Activated CD4-positive, alpha-beta memory T cell treated with anti-CD3 and anti-CD28 coated beads for 36 hours (primary cell): ENCODE measurements around the gene GPR68. TPM values are rescaled to one million over a fixed set of nuclear protein-coding genes. Genes with fewer than 3 reads are reported as not detected.
"Not testable (repeated sequence)": the region's sequence is repeated elsewhere in the genome, so short reads cannot be mapped to it uniquely, and the experiment has no call there.

ENCODE experiments used
- CTCF ChIA-PET: fragments of 350-600 bp; sonication (Branson Sonifier 250); formaldehyde crosslinking; loops from one replicate; lab custom pipeline; 2021; ENCODE audit warnings: antibody characterized with exemption, inconsistent platforms; lab: Charles Lee
- POLR2A ChIA-PET: fragments of 350-600 bp; sonication (Branson Sonifier 250); formaldehyde crosslinking; loops from one replicate; lab custom pipeline; 2021; ENCODE audit warnings: antibody characterized with exemption; lab: Charles Lee
- DNase-seq: peaks from one replicate; pipeline ENCODE4 v3.0.0-alpha.2; 2020
- H3K27ac Mint-ChIP-seq: one replicate; pipeline ENCODE4 v1.8.0; 2021; ENCODE audit warnings: mixed read lengths
- H3K27me3 Mint-ChIP-seq: one replicate; pipeline ENCODE4 v1.8.0; 2021; ENCODE audit warnings: mixed read lengths
- H3K36me3 Mint-ChIP-seq: one replicate; pipeline ENCODE4 v1.8.0; 2021; ENCODE audit warnings: mixed read lengths
- H3K4me1 Mint-ChIP-seq: one replicate; pipeline ENCODE4 v1.8.0; 2021; ENCODE audit warnings: low read depth, mixed read lengths
- H3K4me3 Mint-ChIP-seq: one replicate; pipeline ENCODE4 v1.8.0; 2021; ENCODE audit warnings: mild to moderate bottlenecking, mixed read lengths
- H3K9me3 Mint-ChIP-seq: one replicate; pipeline ENCODE4 v1.8.0; 2021; ENCODE audit warnings: mixed read lengths
- intact Hi-C: fragments of 100-400 bp; cut with micrococcal nuclease; formaldehyde crosslinking; loops from one replicate; pipeline ENCODE4 v1.15.1; 2023
- total RNA-seq, 2 experiments: library from RNA; stranded (reverse); gene quantifications; one replicate each; pipeline ENCODE4 v1.2.3, GENCODE V29; 2021

GPR68 gene
- total RNA-seq, 2 experiments from 2014 or later: 6.5 to 6.9 TPM

- H3K36me3 Mint-ChIP-seq: peaks cover 33% of the 10 kb centered on the region
- ChIA-PET POLR2A (no interaction called here), CTCF (no interaction called here)
- intact Hi-C loops: no loop called here
- H3K27ac Mint-ChIP-seq: no peak overlapping the region
- no peak overlapping the region for H3K4me3 Mint-ChIP-seq
- no peaks in the 10 kb centered on the region for H3K9me3 Mint-ChIP-seq
- no peaks in the 10 kb centered on the region for H3K27me3 Mint-ChIP-seq
- no peak for DNase-seq
- H3K4me1 Mint-ChIP-seq: peaks cover 16% of the 10 kb centered on the region
Measured at GRCh38 chr14:91216731-91217226, 27.7 kb downstream of the GPR68 start.

GRCh38 chr14:91215381-91215780 lies 29.1 kb downstream of the GPR68 start:
- no peak for DNase-seq
- intact Hi-C loops: no loop called here
- no peak overlapping the region for H3K27ac Mint-ChIP-seq
- H3K27me3 Mint-ChIP-seq: no peaks in the 10 kb centered on the region
- ChIA-PET POLR2A (interaction anchor here (2.2 kb wide), 1 partner anchor 13 kb away, joined by 5 read pairs; no protein-coding TSS in a partner anchor), CTCF (interaction anchor here (0.9 kb wide), 2 partner anchors 29 to 71 kb away, joined by 3 to 4 read pairs; no protein-coding TSS in a partner anchor)
- H3K4me1 Mint-ChIP-seq: peaks cover 7% of the 10 kb centered on the region
- H3K9me3 Mint-ChIP-seq: no peaks in the 10 kb centered on the region
- peaks cover 30% of the 10 kb centered on the region for H3K36me3 Mint-ChIP-seq
- no peak overlapping the region for H3K4me3 Mint-ChIP-seq

GRCh38 chr14:91214306-91214705 lies 30.2 kb downstream of the GPR68 start:
- POLR2A ChIA-PET: interaction anchor here (2.2 kb wide), 1 partner anchor 14 kb away, joined by 5 read pairs; no protein-coding TSS in a partner anchor
- Mint-ChIP-seq H3K27ac (no peak overlapping the region), H3K4me1 (no peaks in the 10 kb centered on the region), H3K36me3 (peaks cover 32% of the 10 kb centered on the region), H3K4me3 (no peak overlapping the region), H3K9me3 (no peaks in the 10 kb centered on the region), H3K27me3 (no peaks in the 10 kb centered on the region)
- CTCF ChIA-PET: no interaction called here
- intact Hi-C loops: no loop called here
- no peak for DNase-seq

GRCh38 chr14:91211017-91211416 lies 33.5 kb downstream of the GPR68 start:
- Mint-ChIP-seq H3K4me1 (peaks cover 12% of the 10 kb centered on the region), H3K27me3 (no peaks in the 10 kb centered on the region), H3K9me3 (no peaks in the 10 kb centered on the region), H3K4me3 (no peak overlapping the region), H3K36me3 (peaks cover 41% of the 10 kb centered on the region), H3K27ac (no peak overlapping the region)
- intact Hi-C loops: no loop called here
- ChIA-PET POLR2A (no interaction called here), CTCF (interaction anchor here (1.3 kb wide), 1 partner anchor 34 kb away, joined by 3 read pairs; no protein-coding TSS in a partner anchor)
- DNase-seq: no peak

GRCh38 chr14:91207008-91207407 lies 37.5 kb downstream of the GPR68 start:
- Mint-ChIP-seq H3K27me3 (no peaks in the 10 kb centered on the region), H3K4me3 (no peak overlapping the region), H3K27ac (peak overlapping the region; percentile 10), H3K9me3 (no peaks in the 10 kb centered on the region), H3K36me3 (peaks cover 56% of the 10 kb centered on the region), H3K4me1 (peaks cover 28% of the 10 kb centered on the region)
- intact Hi-C loops: no loop called here
- ChIA-PET POLR2A (no interaction called here), CTCF (interaction anchor here (1.3 kb wide), 1 partner anchor 30 kb away, joined by 6 read pairs; no protein-coding TSS in a partner anchor)
- DNase-seq: no peak

- CTCF ChIA-PET: interaction anchor here (0.6 to 0.7 kb wide), 2 partner anchors 32 to 303 kb away, joined by 3 read pairs; no protein-coding TSS in a partner anchor
- Mint-ChIP-seq H3K36me3 (peaks cover 60% of the 10 kb centered on the region), H3K27ac (peak overlapping the region; percentile 56), H3K4me1 (peaks cover 33% of the 10 kb centered on the region), H3K27me3 (no peaks in the 10 kb centered on the region), H3K4me3 (no peak overlapping the region), H3K9me3 (peaks cover 7% of the 10 kb centered on the region)
- POLR2A ChIA-PET: no interaction called here
- DNase-seq: no peak
- intact Hi-C loops: no loop called here
Measured at GRCh38 chr14:91205459-91205858, 39.0 kb downstream of the GPR68 start.

GRCh38 chr14:91204657-91205056 lies 39.8 kb downstream of the GPR68 start:
- DNase-seq: no peak
- H3K4me3 Mint-ChIP-seq: no peak overlapping the region
- ChIA-PET CTCF (interaction anchor here (0.7 kb wide), 1 partner anchor 31 kb away, joined by 3 read pairs; no protein-coding TSS in a partner anchor), POLR2A (interaction anchor here (1.0 kb wide), 1 partner anchor 24 kb away, joined by 3 read pairs; no protein-coding TSS in a partner anchor)
- peak overlapping the region; percentile 56 for H3K27ac Mint-ChIP-seq
- H3K36me3 Mint-ChIP-seq: peaks cover 63% of the 10 kb centered on the region
- no peaks in the 10 kb centered on the region for H3K27me3 Mint-ChIP-seq
- peaks cover 11% of the 10 kb centered on the region for H3K9me3 Mint-ChIP-seq
- intact Hi-C loops: no loop called here
- H3K4me1 Mint-ChIP-seq: peaks cover 33% of the 10 kb centered on the region

- Mint-ChIP-seq H3K4me1 (peaks cover 33% of the 10 kb centered on the region), H3K36me3 (peaks cover 69% of the 10 kb centered on the region), H3K9me3 (peaks cover 11% of the 10 kb centered on the region), H3K4me3 (no peak overlapping the region), H3K27me3 (no peaks in the 10 kb centered on the region), H3K27ac (peak overlapping the region; percentile 39)
- DNase-seq: peak; percentile 31
- CTCF ChIA-PET: interaction anchor here (1.5 to 3.1 kb wide), 2 partner anchors 25 to 83 kb away, joined by 5 to 15 read pairs; no protein-coding TSS in a partner anchor
- POLR2A ChIA-PET: no interaction called here
- intact Hi-C loops: no loop called here
Measured at GRCh38 chr14:91202234-91202974, 42.1 kb downstream of the GPR68 start.

- intact Hi-C loops: not testable (repeated sequence)
Measured at GRCh38 chr14:91200802-91201201, 43.7 kb downstream of the GPR68 start.

GRCh38 chr14:91197631-91198030 lies 46.9 kb downstream of the GPR68 start:
- Mint-ChIP-seq H3K27me3 (no peaks in the 10 kb centered on the region), H3K27ac (no peak overlapping the region), H3K36me3 (peaks cover 56% of the 10 kb centered on the region), H3K9me3 (peaks cover 11% of the 10 kb centered on the region), H3K4me3 (no peak overlapping the region), H3K4me1 (peaks cover 24% of the 10 kb centered on the region)
- ChIA-PET POLR2A (no interaction called here), CTCF (interaction anchor here (0.7 kb wide), 1 partner anchor 309 kb away, joined by 3 read pairs; no protein-coding TSS in a partner anchor)
- intact Hi-C loops: no loop called here
- DNase-seq: no peak

More at GRCh38 chr14:91200802-91201201, 43.7 kb downstream of the GPR68 start:
- POLR2A ChIA-PET, H3K27me3 Mint-ChIP-seq, DNase-seq, H3K4me3 Mint-ChIP-seq, H3K27ac Mint-ChIP-seq: not testable (repeated sequence)
- CTCF ChIA-PET: interaction anchor here (3.1 kb wide), 1 partner anchor 23 kb away, joined by 15 read pairs; no protein-coding TSS in a partner anchor
- Mint-ChIP-seq H3K36me3 (peaks cover 69% of the 10 kb centered on the region), H3K4me1 (peaks cover 21% of the 10 kb centered on the region), H3K9me3 (peaks cover 11% of the 10 kb centered on the region)

- no peak overlapping the region for H3K27ac Mint-ChIP-seq
- peaks cover 8% of the 10 kb centered on the region for H3K9me3 Mint-ChIP-seq
- POLR2A ChIA-PET: interaction anchor here (1.0 kb wide), 1 partner anchor 48 kb away, joined by 3 read pairs; no protein-coding TSS in a partner anchor
- no peak overlapping the region for H3K4me3 Mint-ChIP-seq
- H3K36me3 Mint-ChIP-seq: peaks cover 59% of the 10 kb centered on the region
- CTCF ChIA-PET: no interaction called here
- H3K27me3 Mint-ChIP-seq: no peaks in the 10 kb centered on the region
- no peak for DNase-seq
- intact Hi-C loops: loop anchor here (2.0 kb wide), 1 partner anchor 47 kb away; no protein-coding TSS in a partner anchor
- peaks cover 18% of the 10 kb centered on the region for H3K4me1 Mint-ChIP-seq
Measured at GRCh38 chr14:91195881-91196280, 48.6 kb downstream of the GPR68 start.

GRCh38 chr14:91193069-91193468 lies 51.4 kb downstream of the GPR68 start:
- no peaks in the 10 kb centered on the region for H3K27me3 Mint-ChIP-seq
- CTCF ChIA-PET: interaction anchor here (1.4 to 2.8 kb wide), 6 partner anchors 14 to 290 kb away, joined by 4 to 20 read pairs (median 10); no protein-coding TSS in a partner anchor
- intact Hi-C loops: no loop called here
- H3K27ac Mint-ChIP-seq: no peak overlapping the region
- H3K36me3 Mint-ChIP-seq: peaks cover 54% of the 10 kb centered on the region
- POLR2A ChIA-PET: interaction anchor here (1.0 to 1.3 kb wide), 2 partner anchors 35 to 133 kb away, joined by 3 to 5 read pairs; partner anchors contain the start of gene RPS6KA5
- H3K4me3 Mint-ChIP-seq: no peak overlapping the region
- DNase-seq: no peak
- peaks cover 15% of the 10 kb centered on the region for H3K4me1 Mint-ChIP-seq
- no peaks in the 10 kb centered on the region for H3K9me3 Mint-ChIP-seq
